Measurements from ENCODE around the gene CPTP.
"Not testable (repeated sequence)": the region's sequence is repeated elsewhere in the genome, so short reads cannot be mapped to it uniquely, and the experiment has no call there.

Gene CPTP

GRCh38 chr1:1360506-1361169, 36.0 kb downstream of the CPTP start:
- H3K4me3 ChIP-seq (ENCODE audit: low read depth, low read length) = no peak overlapping the region

- no peak overlapping the region for H3K4me3 ChIP-seq (ENCODE audit: low read depth, low read length)
These were observed 36.8 kb downstream of the CPTP start for GRCh38 chr1:1361233-1361981.

- H3K4me3 ChIP-seq (ENCODE audit: low read depth, low read length) = no peak overlapping the region
These were observed 37.4 kb downstream of the CPTP start for GRCh38 chr1:1361982-1362423.

GRCh38 chr1:1364266-1364665, 39.7 kb downstream of the CPTP start:
- H3K4me3 ChIP-seq (ENCODE audit: low read depth, low read length) = no peak overlapping the region

- no peak overlapping the region for H3K4me3 ChIP-seq (ENCODE audit: low read depth, low read length)
These were observed 41.5 kb downstream of the CPTP start for GRCh38 chr1:1365875-1366698.

GRCh38 chr1:1366699-1367066, 42.1 kb downstream of the CPTP start:
- H3K4me3 ChIP-seq (ENCODE audit: low read depth, low read length) = no peak overlapping the region

GRCh38 chr1:1367315-1367714, 42.7 kb downstream of the CPTP start:
- no peak overlapping the region for H3K4me3 ChIP-seq (ENCODE audit: low read depth, low read length)

GRCh38 chr1:1370094-1370493, 45.5 kb downstream of the CPTP start:
- not testable (repeated sequence) for H3K4me3 ChIP-seq (ENCODE audit: low read depth, low read length)

- no peak overlapping the region for H3K4me3 ChIP-seq (ENCODE audit: low read depth, low read length)
These were observed 46.2 kb downstream of the CPTP start for GRCh38 chr1:1370771-1371300.

- H3K4me3 ChIP-seq (ENCODE audit: low read depth, low read length) = no peak overlapping the region
These were observed 46.8 kb downstream of the CPTP start for GRCh38 chr1:1371364-1371745.

- no peak overlapping the region for H3K4me3 ChIP-seq (ENCODE audit: low read depth, low read length)
These were observed 47.4 kb downstream of the CPTP start for GRCh38 chr1:1371746-1372711.

- H3K4me3 ChIP-seq (ENCODE audit: low read depth, low read length) = no peak overlapping the region
These were observed 48.6 kb downstream of the CPTP start for GRCh38 chr1:1373051-1373814.

GRCh38 chr1:1373815-1374588, 49.4 kb downstream of the CPTP start:
- H3K4me3 ChIP-seq (ENCODE audit: low read depth, low read length) = peak overlapping the region; percentile 87

GRCh38 chr1:1374589-1374928, 50.0 kb downstream of the CPTP start:
- H3K4me3 ChIP-seq (ENCODE audit: low read depth, low read length) = peak overlapping the region; percentile 87

- peak within 1 kb of the TSS; percentile 87 for H3K4me3 ChIP-seq (ENCODE audit: low read depth, low read length)
These were observed 50.5 kb downstream of the CPTP start, which contains the start of gene AURKAIP1 for GRCh38 chr1:1374929-1375662. AURKAIP1 (minus strand) TSS chr1:1375207; CDS start chr1:1374756, 451 bp downstream.

GRCh38 chr1:1376551-1377226, 52.1 kb downstream of the CPTP start:
- no peak overlapping the region for H3K4me3 ChIP-seq (ENCODE audit: low read depth, low read length)

- no peak overlapping the region for H3K4me3 ChIP-seq (ENCODE audit: low read depth, low read length)
These were observed 53.1 kb downstream of the CPTP start for GRCh38 chr1:1377540-1378205.

All from iPS-11a (cell line).